ENCODE measurements around the gene FGFR2.

The FGFR2 gene

DNA sequence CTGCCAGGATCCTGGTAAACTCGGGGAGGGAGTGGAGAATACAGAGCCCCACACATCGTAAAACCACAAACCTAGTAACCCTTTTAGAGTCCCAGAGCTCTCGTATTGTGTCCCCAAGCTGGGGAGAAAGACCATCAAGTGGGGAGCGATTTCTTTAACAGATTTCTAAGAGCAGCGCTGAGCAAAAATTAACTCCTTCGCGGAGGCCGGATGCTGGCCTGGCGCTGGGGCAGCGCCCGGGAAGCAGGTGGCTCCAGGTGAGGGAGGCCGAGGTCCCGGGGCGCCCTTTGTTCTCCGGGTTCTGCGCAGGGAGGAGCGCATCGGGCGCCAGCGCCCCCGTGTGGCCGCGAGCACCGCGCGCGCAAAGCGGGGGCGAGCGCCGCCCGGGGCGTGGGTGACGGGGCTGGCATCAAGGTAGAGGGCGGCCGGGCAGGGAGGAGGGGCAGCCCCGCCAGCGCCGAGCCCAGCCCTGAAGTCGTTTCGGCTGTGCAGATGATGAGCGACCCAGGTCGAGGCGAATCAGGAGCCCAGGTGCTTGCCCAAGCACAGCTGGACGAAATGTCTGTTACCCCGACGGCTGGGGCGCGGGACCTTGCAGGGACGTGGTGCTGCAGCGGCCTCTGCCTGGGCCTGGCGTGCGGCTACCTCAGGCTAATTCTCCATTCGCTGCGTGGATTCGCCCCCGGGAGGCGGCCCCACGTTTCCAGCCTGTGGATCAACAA is 10.4 kb upstream of the FGFR2 start:
- DNase-seq = peak; percentile 50
- TF ChIP-seq, protein P1, sequence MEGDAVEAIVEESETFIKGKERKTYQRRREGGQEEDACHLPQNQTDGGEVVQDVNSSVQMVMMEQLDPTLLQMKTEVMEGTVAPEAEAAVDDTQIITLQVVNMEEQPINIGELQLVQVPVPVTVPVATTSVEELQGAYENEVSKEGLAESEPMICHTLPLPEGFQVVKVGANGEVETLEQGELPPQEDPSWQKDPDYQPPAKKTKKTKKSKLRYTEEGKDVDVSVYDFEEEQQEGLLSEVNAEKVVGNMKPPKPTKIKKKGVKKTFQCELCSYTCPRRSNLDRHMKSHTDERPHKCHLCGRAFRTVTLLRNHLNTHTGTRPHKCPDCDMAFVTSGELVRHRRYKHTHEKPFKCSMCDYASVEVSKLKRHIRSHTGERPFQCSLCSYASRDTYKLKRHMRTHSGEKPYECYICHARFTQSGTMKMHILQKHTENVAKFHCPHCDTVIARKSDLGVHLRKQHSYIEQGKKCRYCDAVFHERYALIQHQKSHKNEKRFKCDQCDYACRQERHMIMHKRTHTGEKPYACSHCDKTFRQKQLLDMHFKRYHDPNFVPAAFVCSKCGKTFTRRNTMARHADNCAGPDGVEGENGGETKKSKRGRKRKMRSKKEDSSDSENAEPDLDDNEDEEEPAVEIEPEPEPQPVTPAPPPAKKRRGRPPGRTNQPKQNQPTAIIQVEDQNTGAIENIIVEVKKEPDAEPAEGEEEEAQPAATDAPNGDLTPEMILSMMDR (IDR thresholded peaks at IDR 0.05; ENCODE audit: low read depth, low read length) = peak; percentile 58
- Histone ChIP-seq H3K36me3 (no peaks in the 10 kb centered on the region), H3K4me1 (peaks cover 6% of the 10 kb centered on the region), H3K9me3 (no peaks in the 10 kb centered on the region), H3K27me3 (no peaks in the 10 kb centered on the region), H3K4me3 (ENCODE audit: low read depth, low read length) (peak overlapping the region; percentile 52)

DNA sequence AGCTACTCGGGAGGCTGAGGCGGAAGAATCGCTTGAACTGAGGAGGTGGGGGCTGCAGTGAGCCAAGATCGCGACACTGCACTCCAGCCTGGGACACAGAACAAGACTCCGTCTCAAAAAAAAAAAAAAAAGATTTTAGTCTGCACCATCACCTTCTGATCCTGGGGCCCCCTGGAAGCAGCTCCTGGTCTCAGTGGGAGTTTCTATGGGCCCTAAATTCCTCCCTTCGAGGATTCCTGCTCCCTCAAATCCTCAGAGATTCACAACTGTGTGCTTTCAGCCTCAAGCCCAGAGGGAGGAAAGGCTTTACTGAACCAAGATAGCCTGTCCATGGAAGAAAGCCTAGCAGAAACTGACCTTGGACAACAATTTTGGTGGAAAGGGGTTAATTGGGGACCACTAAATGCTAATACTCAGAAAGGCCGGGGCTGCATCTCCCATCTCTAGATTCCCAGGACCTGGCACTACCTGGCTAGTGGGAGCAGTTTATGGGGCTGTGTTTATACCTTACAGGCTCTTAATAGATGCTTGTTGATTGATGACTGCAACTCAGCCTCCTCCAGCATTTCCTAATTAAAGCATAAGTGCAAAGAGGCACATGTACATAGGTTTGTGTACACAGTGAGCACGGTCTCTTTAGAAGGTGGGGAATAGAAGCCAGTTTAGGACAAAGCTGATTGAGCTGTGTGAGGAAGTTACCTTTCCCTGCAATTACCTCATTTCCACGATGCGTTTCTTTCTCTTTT is 9.2 kb upstream of the FGFR2 start:
- no peaks in the 10 kb centered on the region for H3K36me3 ChIP-seq
- no peak overlapping the region for H3K4me3 ChIP-seq (ENCODE audit: low read depth, low read length)
- DNase-seq = no peak
- TF ChIP-seq, protein P1 (IDR thresholded peaks at IDR 0.05; ENCODE audit: low read depth, low read length) = no peak
- no peaks in the 10 kb centered on the region for H3K9me3 ChIP-seq
- H3K27me3 ChIP-seq = no peaks in the 10 kb centered on the region
- peaks cover 6% of the 10 kb centered on the region for H3K4me1 ChIP-seq

DNA sequence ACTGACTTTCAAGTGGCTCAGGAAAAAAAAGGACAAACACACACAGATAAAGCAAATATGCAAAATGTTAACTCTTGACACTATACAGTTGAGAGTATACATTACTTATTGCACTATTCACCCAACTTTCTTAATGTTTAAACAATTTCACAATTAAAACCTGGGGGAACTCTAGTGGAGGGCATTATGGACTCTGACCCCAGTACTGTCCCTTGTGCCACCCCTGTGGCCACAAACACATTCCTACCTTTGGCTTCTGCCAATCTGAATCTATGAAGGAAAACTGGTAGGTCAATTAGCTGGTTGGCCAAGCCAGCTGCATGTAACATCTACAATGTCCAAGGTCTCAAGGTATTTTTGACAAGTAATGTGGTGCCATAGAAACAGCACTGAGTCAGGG is 7.5 kb upstream of the FGFR2 start:
- H3K36me3 ChIP-seq = no peaks in the 10 kb centered on the region
- H3K4me3 ChIP-seq (ENCODE audit: low read depth, low read length) = no peak overlapping the region
- no peaks in the 10 kb centered on the region for H3K27me3 ChIP-seq
- H3K4me1 ChIP-seq = peaks cover 6% of the 10 kb centered on the region
- DNase-seq = no peak
- TF ChIP-seq, protein P1 (IDR thresholded peaks at IDR 0.05; ENCODE audit: low read depth, low read length) = no peak
- H3K9me3 ChIP-seq = no peaks in the 10 kb centered on the region

DNA sequence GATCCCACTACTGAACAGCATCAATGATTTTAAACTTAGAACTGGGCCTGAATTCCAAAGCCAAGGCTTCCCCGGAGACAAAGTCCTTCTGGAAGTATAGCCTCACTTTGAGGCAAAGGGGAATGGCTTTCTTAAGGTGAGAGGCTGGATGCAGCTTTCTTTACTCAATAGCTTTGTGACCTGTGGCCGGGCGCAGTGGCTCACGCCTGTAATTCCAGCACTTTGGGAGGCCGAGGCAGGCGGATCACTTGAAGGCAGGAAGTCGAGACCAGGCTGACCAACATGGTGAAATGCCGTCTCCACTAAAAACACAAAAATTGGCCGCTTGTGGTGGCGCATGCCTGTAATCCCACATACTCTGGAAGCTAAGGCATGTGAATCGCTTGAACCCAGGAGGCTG is 3.2 kb upstream of the FGFR2 start:
- peaks cover 1% of the 10 kb centered on the region for H3K4me1 ChIP-seq

DNA sequence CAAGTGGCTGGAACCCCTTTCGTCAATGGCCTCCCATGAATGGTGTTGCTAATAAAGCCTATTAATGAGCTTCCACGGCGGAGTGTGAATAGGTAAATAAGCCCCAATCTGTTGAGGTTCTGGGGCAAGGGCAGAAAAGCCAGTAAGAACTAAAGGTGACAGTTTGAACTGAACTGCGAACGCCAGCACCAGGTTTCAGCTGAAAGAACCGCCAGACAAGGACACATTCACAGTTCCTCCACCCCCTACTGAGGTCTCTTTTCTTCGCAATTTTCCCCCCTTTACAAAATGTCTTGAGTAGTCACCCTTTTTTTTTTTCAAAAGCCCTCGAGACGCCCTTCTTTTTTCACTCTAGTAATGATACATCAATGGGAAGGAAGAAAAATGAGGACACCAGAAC is 2.4 kb upstream of the FGFR2 start:
- no peaks in the 10 kb centered on the region for H3K4me1 ChIP-seq
- TF ChIP-seq, protein P1 (IDR thresholded peaks at IDR 0.05; ENCODE audit: low read depth, low read length) = no peak
- no peak for DNase-seq
- peaks cover 22% of the 10 kb centered on the region for H3K27me3 ChIP-seq
- H3K36me3 ChIP-seq = no peaks in the 10 kb centered on the region
- H3K4me3 ChIP-seq (ENCODE audit: low read depth, low read length) = no peak overlapping the region
- H3K9me3 ChIP-seq = no peaks in the 10 kb centered on the region

More for the DNA sequence above, 3.2 kb upstream of the FGFR2 start:
- H3K9me3 ChIP-seq = no peaks in the 10 kb centered on the region
- H3K4me3 ChIP-seq (ENCODE audit: low read depth, low read length) = no peak overlapping the region
- no peaks in the 10 kb centered on the region for H3K36me3 ChIP-seq
- no peak for DNase-seq
- H3K27me3 ChIP-seq = peaks cover 18% of the 10 kb centered on the region
- TF ChIP-seq, protein P1 (IDR thresholded peaks at IDR 0.05; ENCODE audit: low read depth, low read length) = no peak

DNA sequence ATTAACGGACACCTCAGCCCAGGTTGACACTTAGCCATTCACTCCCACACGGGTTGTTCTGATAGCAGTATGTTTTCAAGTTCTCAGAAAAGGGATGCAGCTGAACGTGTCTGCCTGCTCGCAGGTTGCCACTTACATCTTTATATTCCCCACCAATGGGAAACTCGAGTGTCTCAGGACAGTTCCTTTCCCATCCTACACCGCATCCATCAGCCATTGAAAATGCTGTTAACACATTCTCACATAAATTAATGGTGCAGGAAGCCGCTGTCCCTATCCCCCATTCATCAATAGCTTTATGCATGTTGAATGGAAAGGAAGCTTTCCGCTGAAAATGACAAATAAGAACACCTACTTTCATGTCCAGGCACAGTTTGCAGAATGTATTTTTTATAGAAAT is 1.7 kb upstream of the FGFR2 start:
- no peaks in the 10 kb centered on the region for H3K4me1 ChIP-seq
- TF ChIP-seq, protein P1 (IDR thresholded peaks at IDR 0.05; ENCODE audit: low read depth, low read length) = no peak
- no peak for DNase-seq
- peaks cover 22% of the 10 kb centered on the region for H3K27me3 ChIP-seq
- no peaks in the 10 kb centered on the region for H3K9me3 ChIP-seq
- H3K4me3 ChIP-seq (ENCODE audit: low read depth, low read length) = no peak overlapping the region
- no peaks in the 10 kb centered on the region for H3K36me3 ChIP-seq

All from BE2C (cell line).